Heart right ventricle (tissue), 16 donors: ENCODE data around the gene GTF2F1. TPM values are rescaled to one million over a fixed set of nuclear protein-coding genes. Genes with fewer than 3 reads are reported as not detected.
"Not testable (repeated sequence)": the region's sequence is repeated elsewhere in the genome, so short reads cannot be mapped to it uniquely, and the experiment has no call there.

ENCODE experiments used
- ATAC-seq, 8 donors: fragments of 200-7000 bp; cut with Tn5 transposase; one replicate each; pipeline ENCODE4 v1.9.1; 2020; ENCODE audit warnings: mild to moderate bottlenecking in 8 of 8, moderate library complexity in 8 of 8, moderate number of reproducible peaks in 1 of 8
- DNase-seq, 2 donors: peaks; one replicate each; pipeline ENCODE4 v3.0.0-alpha.2; 2020
- H3K27ac ChIP-seq, 10 donors: fragments of 200-600 bp; sonication (generic) in 2 of 10; one replicate each; pipeline versions ENCODE4 v1.5.0 to v1.8.0; 2020 to 2022; ENCODE audit warnings: mild to moderate bottlenecking in 3 of 10
- H3K27me3 ChIP-seq, 7 donors: fragments of 200-600 bp; one replicate each; pipeline ENCODE4 v1.8.0; 2021 to 2022; ENCODE audit warnings: mild to moderate bottlenecking in 2 of 7
- H3K36me3 ChIP-seq, 9 donors: fragments of 200-600 bp; sonication (generic) in 1 of 9; one replicate each; pipeline versions ENCODE4 v1.5.0 to v1.8.0; 2020 to 2022; ENCODE audit warnings: mild to moderate bottlenecking in 2 of 9
- H3K4me1 ChIP-seq, 9 donors: fragments of 200-600 bp; sonication (generic) in 1 of 9; one replicate each; pipeline versions ENCODE4 v1.5.0 to v1.8.0; 2020 to 2022; ENCODE audit warnings: mild to moderate bottlenecking in 4 of 9
- H3K4me3 ChIP-seq, 10 donors: fragments of 200-600 bp; sonication (generic) in 2 of 10; one replicate each; pipeline versions ENCODE4 v1.5.0 to v1.8.0; 2020 to 2022; ENCODE audit warnings: mild to moderate bottlenecking in 7 of 10, moderate library complexity in 2 of 10
- H3K9me3 ChIP-seq, 11 donors: fragments of 200-600 bp in 10 of 11; sonication (generic) in 2 of 11; one replicate each; pipeline versions ENCODE4 v1.5.0 to v1.8.0; 2013 to 2022; ENCODE audit warnings: mild to moderate bottlenecking in 2 of 11, control low read depth in 1 of 11, moderate library complexity in 1 of 11
- WGBS, 2 donors: extraction: QIAGEN DNeasy Blood & Tissue Kit; methylation state at CpG; one replicate each; pipeline ENCODE4 v1.1.7; 2013; ENCODE audit warnings: inconsistent platforms in 1 of 2; 5-methylcytosine and 5-hydroxymethylcytosine counted together
- intact Hi-C, 10 donors: fragments of 100-400 bp; cut with DNase I; formaldehyde crosslinking; loops; one replicate each; pipeline versions ENCODE4 v1.11.1 to v1.14.2; 2022
- polyA plus RNA-seq, 2 donors: library from polyadenylated mRNA; stranded (reverse); fragments of 200-250 nt; gene quantifications; one replicate each; pipeline ENCODE4 v1.2.3, GENCODE V29; 2013
- total RNA-seq, 10 donors: library from RNA; stranded (reverse); fragmentation: NEBNext Ultra II Directional in 3 of 10; extraction: Animal tissue kit (Norgen Biotek cat#: 25700) in 3 of 10; gene quantifications; one replicate each; pipeline versions ENCODE4 v1.2.1 to v1.2.4, GENCODE V29; 2021 to 2023
- TF ChIP-seq, protein P1 (sequence below), 9 donors: fragments of 200-600 bp; sonication (generic) in 2 of 9; IDR thresholded peaks; one replicate each; pipeline versions ENCODE4 v1.5.0 to v1.8.0; 2021 to 2022; ENCODE audit warnings: antibody characterized with exemption in 9 of 9, mild to moderate bottlenecking in 5 of 9, moderate library complexity in 1 of 9
- donor health status: Arrhythmogenic right ventricular cardiomyopathy.
- donor health status: ischemic (EF 13 %, LVEDD 7.1; RV severe dilation, severe dysfunction).
- donor health status: healthy with polysubstance abuse.
- donor health status: DM: no; HTN: yes; CAD: no.
- donor health status: DM: no; HTN: no; CAD: no.
- donor health status: ischemic (EF 25% LVEDD 6.9; RV normal size, moderate dysfunction).
- donor health status: ischemic (EF 25% LVEDD 5.7; RV mildly dilated, moderate dysfunction).
- donor health status: healthy.
- donor health status: DM: yes; HTN: yes; CAD: no.
- donor health status: Ischemic cardiomyopathy.
- donor health status: ischemic (EF 35%, LVEDD 5.7; RV mildly dilated, moderate dysfunction).
- donor health status: nonischemic (EF 11% LVEDD 7.7; RV severe dilation, severe dysfunction).
- donor health status: DM: yes; HTN: yes; CAD: no.
- donor health status: PGD.
- donor health status: ischemic (EF 29% LVEDD 5.4; RV normal size, mild dysfunction).
- donor health status: nonischemic (EF 23%, LVEDD 6.1; RV moderate dilation, normal function).

The GTF2F1 gene
- total and polyA plus RNA-seq, 12 donors = 23.3 to 44.8 (median 30.8) TPM

DNA sequence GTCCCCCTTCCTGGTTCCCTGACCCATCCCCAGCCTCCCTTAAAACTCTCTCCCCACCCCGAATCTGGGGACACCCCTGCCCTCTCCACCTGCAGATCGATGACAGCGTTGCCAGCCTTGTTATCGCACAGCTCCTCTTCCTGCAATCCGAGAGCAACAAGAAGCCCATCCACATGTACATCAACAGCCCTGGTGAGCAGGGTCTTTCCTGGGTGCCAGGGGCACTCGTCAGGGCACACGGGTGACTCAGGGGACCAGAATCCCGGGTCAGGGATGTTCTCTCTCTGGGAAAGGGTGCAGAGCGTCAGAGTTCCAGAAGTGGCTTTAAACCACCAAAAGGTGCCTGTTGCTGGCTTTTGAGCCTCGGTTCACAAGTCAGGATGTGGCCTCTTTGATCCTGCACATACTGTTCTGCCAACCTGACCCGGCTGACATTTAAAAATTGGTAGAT is 30.6 kb downstream of the GTF2F1 start:
- peaks cover 0 to 14% (median 8%) of the 10 kb centered on the region in 9 donors for H3K4me1 ChIP-seq
- intact Hi-C loops = loop anchor here in 1 of 10 donors (5.0 kb wide), 1 partner anchor 145 kb away; no protein-coding TSS in a partner anchor
- no peak for ATAC-seq
- H3K4me3 ChIP-seq = peak overlapping the region in 9 of 10 donors; percentile 71 to 99 (median 91)
- WGBS, 2 donors = 30% methylated on average over 11 of the region's 11 CpGs
- H3K9me3 ChIP-seq = no peaks in the 10 kb centered on the region
- DNase-seq = no peak
- no peaks in the 10 kb centered on the region for H3K27me3 ChIP-seq
- H3K36me3 ChIP-seq = peaks cover 0 to 47% (median 32%) of the 10 kb centered on the region in 9 donors
- TF ChIP-seq, protein P1, sequence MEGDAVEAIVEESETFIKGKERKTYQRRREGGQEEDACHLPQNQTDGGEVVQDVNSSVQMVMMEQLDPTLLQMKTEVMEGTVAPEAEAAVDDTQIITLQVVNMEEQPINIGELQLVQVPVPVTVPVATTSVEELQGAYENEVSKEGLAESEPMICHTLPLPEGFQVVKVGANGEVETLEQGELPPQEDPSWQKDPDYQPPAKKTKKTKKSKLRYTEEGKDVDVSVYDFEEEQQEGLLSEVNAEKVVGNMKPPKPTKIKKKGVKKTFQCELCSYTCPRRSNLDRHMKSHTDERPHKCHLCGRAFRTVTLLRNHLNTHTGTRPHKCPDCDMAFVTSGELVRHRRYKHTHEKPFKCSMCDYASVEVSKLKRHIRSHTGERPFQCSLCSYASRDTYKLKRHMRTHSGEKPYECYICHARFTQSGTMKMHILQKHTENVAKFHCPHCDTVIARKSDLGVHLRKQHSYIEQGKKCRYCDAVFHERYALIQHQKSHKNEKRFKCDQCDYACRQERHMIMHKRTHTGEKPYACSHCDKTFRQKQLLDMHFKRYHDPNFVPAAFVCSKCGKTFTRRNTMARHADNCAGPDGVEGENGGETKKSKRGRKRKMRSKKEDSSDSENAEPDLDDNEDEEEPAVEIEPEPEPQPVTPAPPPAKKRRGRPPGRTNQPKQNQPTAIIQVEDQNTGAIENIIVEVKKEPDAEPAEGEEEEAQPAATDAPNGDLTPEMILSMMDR (IDR thresholded peaks at IDR 0.05) = no peak
- H3K27ac ChIP-seq = peak overlapping the region in 8 of 10 donors; percentile 83 to 95 (median 92)

DNA sequence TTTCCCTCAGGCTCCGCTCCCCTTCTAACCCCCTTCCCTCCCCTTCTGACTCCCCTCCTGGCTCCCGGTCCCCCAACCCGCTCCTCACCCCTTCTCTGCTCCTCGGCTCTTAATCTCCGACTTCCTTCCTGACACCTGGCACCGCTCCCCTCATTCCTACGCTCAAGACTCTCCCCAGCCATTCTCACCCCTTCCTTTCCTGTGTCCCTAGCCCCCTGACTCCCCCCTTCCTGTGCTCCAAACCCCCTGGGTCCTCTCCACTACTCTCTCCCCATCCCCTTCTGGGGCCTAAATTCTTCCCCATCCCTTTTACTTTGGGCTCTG is 31.0 kb downstream of the GTF2F1 start:
- peak overlapping the region; percentile 53 to 95 (median 92) for H3K27ac ChIP-seq
- peaks cover 0 to 43% (median 29%) of the 10 kb centered on the region in 9 donors for H3K36me3 ChIP-seq
- WGBS, 2 donors = 1 to 2% methylated on average over 7 of the region's 7 CpGs
- H3K4me3 ChIP-seq = peak overlapping the region; percentile 71 to 99 (median 88)
- TF ChIP-seq, protein P1 (IDR thresholded peaks at IDR 0.05) = no peak
- no peak for DNase-seq
- H3K27me3 ChIP-seq = no peaks in the 10 kb centered on the region
- H3K4me1 ChIP-seq = peaks cover 0 to 14% (median 8%) of the 10 kb centered on the region in 9 donors
- peak in 4 of 8 donors; percentile 11 to 27 (median 20) for ATAC-seq
- no peaks in the 10 kb centered on the region for H3K9me3 ChIP-seq
- intact Hi-C loops = loop anchor here in 1 of 10 donors (5.0 kb wide), 1 partner anchor 145 kb away; no protein-coding TSS in a partner anchor

DNA sequence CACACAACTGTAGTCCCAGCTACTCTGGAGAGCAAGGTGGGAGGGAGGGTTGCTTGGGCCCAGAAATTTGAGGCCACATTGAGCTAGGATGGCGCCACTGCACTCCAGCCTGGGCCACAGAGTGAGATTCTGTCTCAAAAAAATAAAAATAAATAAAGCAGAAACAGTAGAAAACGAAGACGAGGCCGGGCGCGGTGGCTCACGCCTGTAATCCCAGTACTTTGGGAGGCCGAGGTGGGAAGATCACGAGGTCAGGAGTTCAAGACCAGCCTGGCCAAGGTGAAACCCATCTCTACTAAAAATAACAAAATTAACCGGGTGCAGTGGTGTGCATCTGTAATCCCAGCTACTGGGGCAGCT is 32.1 kb downstream of the GTF2F1 start:
- H3K27ac ChIP-seq = peak overlapping the region in 8 of 10 donors; percentile 83 to 95 (median 92)
- not testable (repeated sequence) for H3K27me3 ChIP-seq, ATAC-seq, H3K9me3 ChIP-seq, DNase-seq
- intact Hi-C loops = loop anchor here in 2 of 10 donors (1.0 to 5.0 kb wide), 2 partner anchors 11 to 144 kb away; partner anchors contain the start of gene ALKBH7 (in 1 of the 2)
- H3K36me3 ChIP-seq = peaks cover 0 to 32% (median 18%) of the 10 kb centered on the region in 9 donors
- 92 to 93% methylated on average over 10 of the region's 10 CpGs for WGBS, 2 donors
- H3K4me3 ChIP-seq = peak overlapping the region in 9 of 10 donors; percentile 71 to 99 (median 91)
- H3K4me1 ChIP-seq = peaks cover 0 to 14% (median 8%) of the 10 kb centered on the region in 9 donors

DNA sequence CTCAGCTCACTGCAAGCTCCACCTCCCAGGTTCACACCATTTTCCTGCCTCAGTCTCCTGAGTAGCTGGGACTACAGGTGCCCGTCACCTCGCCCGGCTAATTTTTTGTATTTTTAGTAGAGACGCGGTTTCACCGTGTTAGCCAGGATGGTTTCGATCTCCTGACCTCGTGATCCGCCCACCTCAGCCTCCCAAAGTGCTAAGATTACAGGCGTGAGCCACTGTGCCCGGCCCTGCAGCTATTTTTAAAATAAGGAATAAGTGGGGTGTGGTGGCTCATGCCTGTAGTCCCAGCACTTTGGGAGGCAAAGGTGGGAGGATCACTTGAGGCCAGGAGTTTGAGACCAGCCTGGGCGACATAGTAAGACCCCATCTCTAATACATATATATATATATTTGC is 32.5 kb downstream of the GTF2F1 start:
- not testable (repeated sequence) for DNase-seq, H3K27me3 ChIP-seq, H3K9me3 ChIP-seq, ATAC-seq, H3K27ac ChIP-seq, H3K4me3 ChIP-seq
- intact Hi-C loops = loop anchor here in 1 of 10 donors (5.0 kb wide), 1 partner anchor 143 kb away; no protein-coding TSS in a partner anchor
- H3K36me3 ChIP-seq = peaks cover 0 to 28% (median 14%) of the 10 kb centered on the region in 9 donors
- H3K4me1 ChIP-seq = peaks cover 0 to 14% (median 8%) of the 10 kb centered on the region in 9 donors
- 87 to 90% methylated on average over 12 of the region's 12 CpGs for WGBS, 2 donors

DNA sequence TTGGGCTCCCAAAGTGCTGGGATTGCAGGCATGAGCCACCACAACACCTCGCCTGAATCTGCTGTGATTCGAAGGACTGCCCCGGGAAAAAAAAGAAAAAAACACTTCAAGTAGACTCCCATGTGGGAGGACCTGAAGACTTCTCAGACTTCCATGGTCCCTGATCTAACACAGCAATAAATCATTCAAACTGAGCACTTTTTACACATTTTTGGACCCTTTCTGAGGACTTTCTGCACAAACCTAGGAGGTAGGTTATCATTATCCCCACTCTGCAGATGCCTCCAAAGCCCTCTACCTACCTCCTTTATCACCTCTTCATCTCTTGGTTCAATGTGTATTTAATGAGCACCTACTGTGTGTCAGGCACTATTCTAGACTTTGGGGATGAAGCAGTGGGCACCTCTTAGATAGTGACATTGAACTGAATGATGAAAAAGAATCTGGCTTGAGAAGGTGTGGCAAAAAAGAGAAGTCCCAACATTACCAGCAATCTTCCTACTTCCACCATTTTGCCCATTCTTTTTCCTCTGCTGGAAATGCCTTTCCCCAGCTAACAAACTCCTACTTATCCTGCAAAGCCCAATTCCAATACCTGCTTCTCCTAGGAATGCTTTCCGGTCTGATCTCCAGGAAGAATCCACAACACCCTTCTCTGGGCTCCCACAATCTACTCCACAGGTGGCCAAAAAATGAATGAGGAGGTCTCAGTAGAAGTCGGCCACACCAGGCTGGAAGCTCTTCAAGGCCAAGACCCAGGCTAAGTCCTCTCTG is 33.2 kb downstream of the GTF2F1 start:
- H3K4me3 ChIP-seq = no peak overlapping the region
- no peaks in the 10 kb centered on the region for H3K9me3 ChIP-seq
- TF ChIP-seq, protein P1 (IDR thresholded peaks at IDR 0.05) = no peak
- no peaks in the 10 kb centered on the region for H3K27me3 ChIP-seq
- peaks cover 0 to 21% (median 7%) of the 10 kb centered on the region in 9 donors for H3K36me3 ChIP-seq
- 85 to 88% methylated on average over 5 of the region's 5 CpGs for WGBS, 2 donors
- H3K4me1 ChIP-seq = peaks cover 0 to 14% (median 8%) of the 10 kb centered on the region in 9 donors
- no peak overlapping the region for H3K27ac ChIP-seq
- intact Hi-C loops = loop anchor here in 1 of 10 donors (5.0 kb wide), 1 partner anchor 142 kb away; no protein-coding TSS in a partner anchor
- DNase-seq = no peak
- ATAC-seq = no peak
